ENCODE results near the gene LRRC9. TPM values are rescaled to one million over a fixed set of nuclear protein-coding genes. Genes with fewer than 3 reads are reported as not detected.
"Not testable (repeated sequence)": the region's sequence is repeated elsewhere in the genome, so short reads cannot be mapped to it uniquely, and the experiment has no call there.

Gene LRRC9
- total RNA-seq, 4 donors from 2014 or later, result not detected

- WGBS, 2 donors (ENCODE audit: low coverage in 1 of 2), result 51% methylated on average over 2 of the region's 2 CpGs; no CpG with 5 or more reads in 1 of the 2 donors
- ATAC-seq, result no peak
- Histone ChIP-seq H3K4me3 (no peak overlapping the region), H3K27me3 (no peaks in the 10 kb centered on the region), H3K4me1 (no peaks in the 10 kb centered on the region), H3K27ac (no peak overlapping the region), H3K9me3 (peaks cover 0 to 7% (median 0%) of the 10 kb centered on the region in 3 donors), H3K36me3 (no peaks in the 10 kb centered on the region)
- no peak for TF ChIP-seq POLR2AphosphoS5 (IDR thresholded peaks at IDR 0.05)
- no peak for TF ChIP-seq EP300 (IDR thresholded peaks at IDR 0.05)
- no peak for TF ChIP-seq CTCF (IDR thresholded peaks at IDR 0.05)
- no peak for TF ChIP-seq POLR2A (IDR thresholded peaks at IDR 0.05)
Measured at GRCh38 chr14:59925797-59926196, 5.9 kb downstream of the LRRC9 start.

GRCh38 chr14:59926534-59926933 lies 6.6 kb downstream of the LRRC9 start:
- Histone ChIP-seq H3K27ac (no peak overlapping the region), H3K9me3 (peaks cover 0 to 7% (median 0%) of the 10 kb centered on the region in 3 donors), H3K36me3 (no peaks in the 10 kb centered on the region), H3K27me3 (no peaks in the 10 kb centered on the region), H3K4me3 (no peak overlapping the region), H3K4me1 (no peaks in the 10 kb centered on the region)
- WGBS, 2 donors (ENCODE audit: low coverage in 1 of 2), result 75% methylated on average over 1 of the region's 1 CpG; no CpG with 5 or more reads in 1 of the 2 donors
- TF ChIP-seq CTCF (IDR thresholded peaks at IDR 0.05) (no peak), EP300 (IDR thresholded peaks at IDR 0.05) (no peak), POLR2A (IDR thresholded peaks at IDR 0.05) (no peak), POLR2AphosphoS5 (IDR thresholded peaks at IDR 0.05) (no peak)
- ATAC-seq, result no peak

DNA sequence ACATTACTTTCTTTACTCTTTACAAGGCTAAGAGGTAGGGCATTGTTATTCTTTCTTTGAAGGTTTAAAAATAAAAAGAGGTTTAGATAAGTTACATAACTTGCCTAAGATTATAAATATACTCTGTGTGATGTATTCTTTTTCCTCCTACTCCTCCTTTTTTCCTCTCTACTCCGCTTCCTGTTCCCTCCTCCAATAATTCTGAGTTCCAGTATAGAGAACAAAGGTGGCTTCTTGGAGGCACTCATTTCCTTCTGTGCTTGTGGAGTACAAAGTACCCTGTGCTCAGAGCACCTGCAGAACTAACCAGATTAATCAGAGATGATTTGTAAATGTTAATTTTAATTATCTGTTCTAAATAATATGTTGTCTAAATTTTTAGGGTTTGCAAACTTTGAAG lies 11.3 kb downstream of the LRRC9 start:
- TF ChIP-seq POLR2AphosphoS5 (IDR thresholded peaks at IDR 0.05) (no peak), POLR2A (IDR thresholded peaks at IDR 0.05) (no peak), CTCF (IDR thresholded peaks at IDR 0.05) (no peak), EP300 (IDR thresholded peaks at IDR 0.05) (no peak)
- no peak overlapping the region for H3K4me3 ChIP-seq
- no peaks in the 10 kb centered on the region for H3K4me1 ChIP-seq
- 40 to 47% methylated on average over 1 of the region's 1 CpG for WGBS, 2 donors (ENCODE audit: low coverage in 1 of 2)
- H3K27me3 ChIP-seq, result no peaks in the 10 kb centered on the region
- no peak overlapping the region for H3K27ac ChIP-seq
- peaks cover 0 to 7% (median 0%) of the 10 kb centered on the region in 3 donors for H3K9me3 ChIP-seq
- H3K36me3 ChIP-seq, result no peaks in the 10 kb centered on the region
- no peak for ATAC-seq

- TF ChIP-seq POLR2AphosphoS5 (IDR thresholded peaks at IDR 0.05) (no peak), POLR2A (IDR thresholded peaks at IDR 0.05) (no peak), CTCF (IDR thresholded peaks at IDR 0.05) (no peak), EP300 (IDR thresholded peaks at IDR 0.05) (no peak)
- 43 to 70% methylated on average over 1 of the region's 1 CpG for WGBS, 2 donors (ENCODE audit: low coverage in 1 of 2)
- H3K9me3 ChIP-seq, result no peaks in the 10 kb centered on the region
- no peaks in the 10 kb centered on the region for H3K4me1 ChIP-seq
- ATAC-seq, result no peak
- no peaks in the 10 kb centered on the region for H3K27me3 ChIP-seq
- no peak overlapping the region for H3K27ac ChIP-seq
- no peak overlapping the region for H3K4me3 ChIP-seq
- H3K36me3 ChIP-seq, result no peaks in the 10 kb centered on the region
Measured at GRCh38 chr14:59936145-59936544, 16.2 kb downstream of the LRRC9 start.

GRCh38 chr14:59939828-59940227 lies 19.9 kb downstream of the LRRC9 start:
- 61 to 79% methylated on average over 3 of the region's 3 CpGs for WGBS, 2 donors (ENCODE audit: low coverage in 1 of 2)
- no peaks in the 10 kb centered on the region for H3K36me3 ChIP-seq

DNA sequence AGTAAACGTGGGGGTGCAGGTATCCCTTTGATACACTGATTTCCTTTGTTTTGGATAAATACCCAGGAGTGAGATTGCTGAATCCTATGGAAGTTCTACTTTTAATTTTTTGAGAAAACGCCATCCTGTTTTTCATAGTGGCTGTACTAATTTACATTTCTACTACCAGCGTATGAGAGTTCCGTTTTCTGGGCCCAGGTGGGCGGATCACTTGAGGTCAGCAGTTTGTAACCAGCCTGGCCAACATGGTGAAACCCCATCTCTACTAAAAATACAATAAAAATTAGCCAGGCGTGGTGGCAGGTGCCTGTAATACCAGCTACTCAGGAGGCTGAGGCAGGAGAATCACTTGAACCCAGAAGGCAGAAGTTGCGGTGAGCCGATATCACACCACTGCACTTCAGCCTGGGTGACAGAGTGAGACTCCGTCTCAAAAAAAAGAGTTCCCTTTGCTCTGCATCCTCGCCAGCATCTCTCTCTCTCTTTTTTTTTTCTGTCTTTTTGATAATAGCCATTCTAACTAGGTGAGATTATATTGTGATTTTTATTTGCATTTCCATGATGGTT lies 22.4 kb downstream of the LRRC9 start:
- 86 to 87% methylated on average over 3 to 10 of the region's 10 CpGs for WGBS, 2 donors (ENCODE audit: low coverage in 1 of 2)
- not testable (repeated sequence) for H3K4me3 ChIP-seq

More at GRCh38 chr14:59939828-59940227, 19.9 kb downstream of the LRRC9 start:
- H3K4me3 ChIP-seq, result no peak overlapping the region
- H3K27me3 ChIP-seq, result no peaks in the 10 kb centered on the region
- H3K9me3 ChIP-seq, result no peaks in the 10 kb centered on the region
- TF ChIP-seq POLR2A (IDR thresholded peaks at IDR 0.05) (no peak), CTCF (IDR thresholded peaks at IDR 0.05) (no peak), EP300 (IDR thresholded peaks at IDR 0.05) (no peak), POLR2AphosphoS5 (IDR thresholded peaks at IDR 0.05) (no peak)
- no peaks in the 10 kb centered on the region for H3K4me1 ChIP-seq
- H3K27ac ChIP-seq, result no peak overlapping the region
- no peak for ATAC-seq

More for the DNA sequence above, 22.4 kb downstream of the LRRC9 start:
- H3K9me3 ChIP-seq, H3K27ac ChIP-seq, H3K36me3 ChIP-seq, H3K27me3 ChIP-seq, H3K4me1 ChIP-seq, ATAC-seq: not testable (repeated sequence)

All from gastroesophageal sphincter (tissue), 4 donors.